ENCODE measurements around the gene ATP2A3.

ATP2A3 gene

DNA sequence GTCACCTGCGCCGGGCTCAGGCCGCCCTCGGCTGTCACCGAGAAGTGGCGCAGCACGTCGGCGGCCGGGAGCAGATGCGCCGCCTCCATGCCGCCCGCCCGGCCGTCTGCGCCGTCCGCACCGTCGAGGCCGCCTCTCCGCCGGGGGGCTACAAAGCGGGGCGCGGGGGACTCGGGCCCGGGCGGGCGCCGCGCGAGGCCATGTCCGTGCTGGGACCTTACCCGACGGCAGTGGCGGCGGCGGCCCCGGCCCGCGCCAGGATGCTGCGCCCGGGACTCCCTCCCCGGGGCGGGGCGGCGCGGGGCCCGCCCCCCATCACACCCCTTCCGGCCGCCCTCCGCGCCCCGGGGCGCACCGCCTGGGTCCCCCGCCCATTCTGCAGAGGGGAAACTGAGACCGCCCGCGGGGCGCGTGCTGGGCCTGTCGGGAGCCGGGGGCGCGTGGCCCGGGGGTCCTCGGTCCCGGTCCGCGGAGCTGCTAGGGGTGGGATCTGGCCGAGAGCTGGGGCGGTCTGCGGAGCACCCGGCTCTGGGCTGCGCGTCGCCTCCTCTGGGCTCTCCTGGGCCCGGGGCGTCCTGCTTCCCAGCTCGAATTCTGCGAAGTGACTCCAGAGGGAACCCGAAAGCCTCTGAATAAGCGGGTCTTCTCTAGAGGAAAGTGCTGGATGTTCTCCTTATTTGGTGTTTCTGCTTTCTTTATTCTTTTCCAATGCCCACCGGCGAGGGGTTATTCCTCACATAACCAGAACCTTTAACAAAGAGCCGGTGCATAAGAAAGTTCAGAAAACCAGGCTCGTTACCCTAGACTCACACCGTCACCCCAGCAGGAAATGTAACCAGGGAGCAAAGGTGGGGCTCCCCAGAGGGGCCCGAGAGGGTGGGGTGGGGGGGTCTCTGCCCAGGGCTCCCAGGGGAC is at the start of gene ATP2A3:
TSS of gene ATP2A3 (minus strand) at position 235 of the 915 bp plus-strand sequence. CDS start at position 89, 146 bp downstream.
- peak; percentile 60 for DNase-seq (ENCODE audit: low read depth)

DNA sequence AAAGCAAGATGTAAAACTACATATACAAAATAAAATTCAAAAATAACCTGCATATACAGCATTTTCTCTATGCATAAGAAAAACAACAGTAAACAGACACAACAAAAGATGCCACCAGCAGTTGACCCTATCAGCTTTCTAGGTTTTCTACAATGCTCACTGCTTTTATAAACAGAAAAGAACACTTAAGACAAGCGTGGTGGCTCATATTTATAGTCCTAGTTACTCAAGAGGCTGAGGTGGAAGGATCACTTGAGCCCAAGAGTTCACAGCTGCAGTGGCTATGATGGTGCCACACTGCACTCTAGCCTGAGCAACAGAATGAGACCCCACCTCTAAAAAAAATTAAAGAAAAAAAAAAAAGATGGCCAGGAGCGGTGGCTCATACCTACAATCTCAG is 46.5 kb upstream of the ATP2A3 start:
- no peak for DNase-seq (ENCODE audit: low read depth)

- DNase-seq (ENCODE audit: low read depth) = no peak
These were observed 45.0 kb upstream of the ATP2A3 start for GRCh38 chr17:4009186-4009785.

DNA sequence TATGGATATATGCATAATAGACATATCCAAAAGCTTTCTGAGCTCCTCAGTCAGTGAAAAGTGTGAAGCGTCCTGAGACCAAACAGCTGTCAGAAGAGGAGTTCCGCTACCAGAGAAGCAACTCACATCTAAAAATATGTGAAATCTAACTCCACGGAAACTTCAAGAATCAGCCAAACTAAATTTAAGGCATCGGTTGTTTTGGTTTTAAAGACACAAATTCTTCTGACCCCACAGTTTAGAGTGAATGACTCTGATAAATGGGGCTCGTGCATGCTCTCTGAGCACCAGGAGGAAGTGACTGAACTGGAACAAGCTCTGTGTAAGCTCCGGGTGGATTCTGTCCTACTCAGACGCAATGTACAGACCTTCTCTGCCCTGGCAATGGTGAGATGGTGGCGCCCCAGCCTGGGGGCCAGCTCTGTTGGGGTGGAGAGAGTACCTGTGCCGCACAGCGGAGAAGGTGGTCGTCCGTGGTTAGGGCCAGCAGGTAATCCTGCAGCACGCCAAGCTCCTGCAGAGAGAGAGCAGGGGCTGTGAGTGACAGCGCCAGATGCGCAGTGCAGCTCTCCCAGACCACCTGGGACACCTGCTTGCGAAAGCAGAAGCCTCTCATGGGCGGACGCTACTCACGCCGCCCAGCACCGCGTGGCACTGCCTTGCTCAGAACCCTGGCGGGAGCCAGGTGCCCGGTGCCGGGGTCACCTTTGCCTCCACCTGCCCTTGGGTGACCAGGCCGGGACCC is 44.4 kb upstream of the ATP2A3 start:
- DNase-seq (ENCODE audit: low read depth) = no peak

- DNase-seq (ENCODE audit: low read depth) = no peak
These were observed 43.8 kb upstream of the ATP2A3 start for GRCh38 chr17:4008082-4008435.

GRCh38 chr17:4007346-4008081 is 43.3 kb upstream of the ATP2A3 start:
- DNase-seq (ENCODE audit: low read depth) = no peak

DNA sequence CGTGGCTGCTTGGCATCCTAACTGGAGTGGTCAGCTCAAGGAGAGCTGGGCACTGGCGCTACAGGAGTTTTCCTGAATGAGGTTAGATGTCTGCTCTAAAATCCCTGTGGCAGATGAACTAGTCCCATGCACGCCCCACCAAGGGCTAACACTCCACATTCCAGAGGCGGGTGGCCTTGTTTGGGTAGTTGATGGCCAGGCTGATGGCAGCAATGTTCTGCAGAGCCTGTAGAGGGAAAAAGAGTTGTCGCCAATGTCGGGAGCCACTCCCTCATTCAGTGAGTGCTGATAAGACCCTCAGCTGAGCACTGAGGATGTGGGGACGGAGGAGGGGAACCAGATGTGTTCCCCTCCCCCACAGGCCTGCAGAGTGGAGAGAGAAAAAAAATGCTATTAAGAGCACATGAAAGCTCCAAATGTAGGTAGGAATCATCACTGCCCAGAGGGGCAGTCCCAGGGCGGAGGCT is 42.5 kb upstream of the ATP2A3 start:
- DNase-seq (ENCODE audit: low read depth) = no peak

DNA sequence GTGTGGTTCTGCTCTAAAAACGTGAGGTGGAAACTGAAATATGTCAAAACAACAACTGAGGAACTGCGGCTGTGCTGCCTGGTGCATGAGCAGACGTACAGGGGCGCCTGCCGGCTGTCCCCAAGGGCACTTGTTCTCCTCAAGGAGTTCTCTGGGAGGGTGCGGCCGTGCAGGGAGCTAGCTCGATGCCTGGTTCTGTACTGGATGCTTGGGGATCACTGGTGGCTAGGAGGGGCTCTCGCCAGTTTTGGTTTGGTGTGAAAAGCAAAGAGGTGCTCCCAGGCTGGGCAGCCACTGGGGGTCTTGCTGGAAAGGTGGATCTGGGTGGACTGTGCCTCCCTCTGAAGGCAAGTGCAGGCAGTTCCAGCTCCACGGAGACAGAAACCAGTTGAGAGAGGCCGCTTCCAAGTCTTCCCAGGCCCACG is 41.9 kb upstream of the ATP2A3 start:
- DNase-seq (ENCODE audit: low read depth) = no peak

- no peak for DNase-seq (ENCODE audit: low read depth)
These were observed 41.3 kb upstream of the ATP2A3 start for GRCh38 chr17:4005296-4006164.

GRCh38 chr17:4004517-4005295 is 40.5 kb upstream of the ATP2A3 start:
- peak; percentile 33 for DNase-seq (ENCODE audit: low read depth)

DNA sequence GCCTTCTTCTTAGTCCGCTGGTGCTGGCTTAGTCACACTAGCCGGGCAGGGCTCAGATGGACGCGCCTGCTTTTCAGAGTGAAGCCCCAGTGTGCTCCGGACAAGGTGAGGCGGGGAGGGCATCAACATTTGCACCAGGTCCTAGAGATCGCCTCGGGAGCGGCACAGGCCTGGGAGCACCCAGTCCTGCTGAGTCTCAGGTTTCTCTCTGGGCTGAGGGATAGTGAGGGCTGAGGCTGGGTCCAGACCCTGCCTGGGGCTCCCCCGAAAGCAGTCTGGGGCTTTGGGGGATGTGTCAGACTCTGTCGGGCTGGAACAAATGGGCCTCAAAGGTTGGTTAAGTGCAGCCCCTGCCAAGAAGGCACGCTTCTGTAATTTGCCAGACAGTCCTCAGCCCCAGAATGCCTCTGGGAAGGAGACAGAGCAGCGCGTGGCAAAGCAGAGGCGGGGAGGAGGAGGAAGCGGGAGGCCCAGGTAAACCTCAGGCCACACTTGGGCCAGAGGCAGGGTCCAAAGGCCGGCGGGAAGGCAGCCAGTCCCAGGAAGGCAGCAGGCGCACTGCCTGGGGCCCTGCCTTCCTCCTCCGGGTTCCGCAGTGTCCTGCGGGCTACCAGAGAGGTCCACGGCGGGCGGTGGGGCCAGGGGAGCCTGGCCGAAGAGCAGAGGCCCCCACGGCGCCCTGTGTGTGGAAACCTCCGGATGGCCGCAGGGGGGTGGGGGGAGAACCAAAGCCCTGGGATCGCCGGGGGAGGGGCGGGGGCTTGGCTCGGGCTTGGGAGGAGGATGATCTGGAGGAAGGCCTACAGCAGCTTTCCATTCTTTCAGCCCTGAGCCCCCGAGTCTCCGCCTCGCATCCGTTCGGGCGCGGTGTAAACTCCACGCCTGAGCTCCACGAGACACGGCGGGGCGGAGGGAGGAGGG is 39.5 kb upstream of the ATP2A3 start:
- DNase-seq (ENCODE audit: low read depth) = no peak

GRCh38 chr17:4003131-4003500 is 38.9 kb upstream of the ATP2A3 start:
- no peak for DNase-seq (ENCODE audit: low read depth)

- no peak for DNase-seq (ENCODE audit: low read depth)
These were observed 36.9 kb upstream of the ATP2A3 start for GRCh38 chr17:4001048-4001590.

- no peak for DNase-seq (ENCODE audit: low read depth)
These were observed 34.2 kb upstream of the ATP2A3 start for GRCh38 chr17:3998436-3998835.

- DNase-seq (ENCODE audit: low read depth) = no peak
These were observed 30.8 kb upstream of the ATP2A3 start for GRCh38 chr17:3995067-3995466.

- DNase-seq (ENCODE audit: low read depth) = no peak
These were observed 30.0 kb upstream of the ATP2A3 start for GRCh38 chr17:3994221-3994576.

DNA sequence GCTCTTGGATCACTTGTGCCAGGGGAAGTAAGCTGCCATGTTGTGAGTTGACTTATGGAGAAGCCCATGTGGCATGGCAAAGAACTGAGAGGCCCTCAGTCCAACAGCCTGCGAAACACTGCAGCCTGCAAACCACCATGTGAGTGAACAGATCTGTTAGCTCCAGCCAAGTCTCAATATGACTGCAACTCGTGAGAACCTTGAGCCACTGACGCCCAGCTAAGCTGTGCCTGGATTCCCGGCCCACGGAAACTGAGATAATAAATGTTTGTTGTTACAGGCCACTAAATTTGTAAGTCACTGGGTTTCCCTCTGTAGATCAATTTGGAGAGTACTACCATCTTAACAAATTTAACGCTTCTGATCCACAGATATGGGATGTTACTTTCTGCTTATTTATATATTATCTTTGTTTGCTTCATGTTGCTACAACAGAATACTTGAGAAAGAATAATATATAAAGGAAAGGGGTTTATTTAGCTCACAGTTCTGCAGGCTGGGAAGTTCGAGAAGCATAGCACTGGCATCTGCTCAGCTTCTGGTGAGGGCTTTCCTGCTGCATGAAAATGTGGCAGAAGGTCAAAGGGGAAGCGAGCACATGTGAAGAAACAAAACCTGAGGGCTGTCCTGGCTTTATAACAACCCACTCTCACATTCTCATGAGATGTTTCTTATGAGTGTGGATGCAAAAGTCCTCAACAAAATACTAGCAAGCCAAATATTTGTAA is 29.4 kb upstream of the ATP2A3 start:
- no peak for DNase-seq (ENCODE audit: low read depth)

- no peak for DNase-seq (ENCODE audit: low read depth)
These were observed 28.1 kb upstream of the ATP2A3 start for GRCh38 chr17:3992370-3992769.
